ACC112 (cell line): ENCODE results near the gene HEXD.

Experiments
- H2AFZ ChIP-seq: fragments of 200-600 bp; sonication (generic); one replicate; pipeline ENCODE4 v1.6.0; 2017; ENCODE audit warnings: antibody characterized with exemption, low read length; ENCODE audit not compliant: unreplicated experiment
- H3K27ac ChIP-seq: fragments of 200-600 bp; sonication (generic); 2 replicates; pipeline ENCODE4 v1.5.1; 2014; ENCODE audit warnings: low read depth, mild to moderate bottlenecking, antibody characterized with exemption, low read length, moderate library complexity
- H3K27me3 ChIP-seq: fragments of 200-600 bp; sonication (generic); 2 replicates; pipeline ENCODE4 v1.6.1; 2014; ENCODE audit warnings: mild to moderate bottlenecking, antibody characterized with exemption, low read length, moderate library complexity, mixed read lengths; ENCODE audit not compliant: insufficient read depth
- H3K36me3 ChIP-seq: fragments of 200-600 bp; sonication (generic); 2 replicates; pipeline ENCODE4 v1.6.1; 2016; ENCODE audit warnings: mild to moderate bottlenecking, antibody characterized with exemption, low read length, moderate library complexity, mixed read lengths; ENCODE audit not compliant: insufficient read depth
- H3K4me1 ChIP-seq: fragments of 200-600 bp; sonication (generic); one replicate; pipeline ENCODE4 v1.6.1; 2016; ENCODE audit warnings: low read length, mixed read lengths; ENCODE audit not compliant: insufficient read depth, unreplicated experiment, control insufficient read depth
- H3K4me3 ChIP-seq: fragments of 200-600 bp; sonication (generic); 2 replicates; pipeline ENCODE4 v1.5.1; 2014; ENCODE audit warnings: mild to moderate bottlenecking, low read depth, low read length
- H3K79me2 ChIP-seq: fragments of 200-600 bp; sonication (generic); one replicate; pipeline ENCODE4 v1.6.0; 2016; ENCODE audit warnings: low read length; ENCODE audit not compliant: control insufficient read depth, unreplicated experiment, insufficient read depth

The HEXD gene

DNA sequence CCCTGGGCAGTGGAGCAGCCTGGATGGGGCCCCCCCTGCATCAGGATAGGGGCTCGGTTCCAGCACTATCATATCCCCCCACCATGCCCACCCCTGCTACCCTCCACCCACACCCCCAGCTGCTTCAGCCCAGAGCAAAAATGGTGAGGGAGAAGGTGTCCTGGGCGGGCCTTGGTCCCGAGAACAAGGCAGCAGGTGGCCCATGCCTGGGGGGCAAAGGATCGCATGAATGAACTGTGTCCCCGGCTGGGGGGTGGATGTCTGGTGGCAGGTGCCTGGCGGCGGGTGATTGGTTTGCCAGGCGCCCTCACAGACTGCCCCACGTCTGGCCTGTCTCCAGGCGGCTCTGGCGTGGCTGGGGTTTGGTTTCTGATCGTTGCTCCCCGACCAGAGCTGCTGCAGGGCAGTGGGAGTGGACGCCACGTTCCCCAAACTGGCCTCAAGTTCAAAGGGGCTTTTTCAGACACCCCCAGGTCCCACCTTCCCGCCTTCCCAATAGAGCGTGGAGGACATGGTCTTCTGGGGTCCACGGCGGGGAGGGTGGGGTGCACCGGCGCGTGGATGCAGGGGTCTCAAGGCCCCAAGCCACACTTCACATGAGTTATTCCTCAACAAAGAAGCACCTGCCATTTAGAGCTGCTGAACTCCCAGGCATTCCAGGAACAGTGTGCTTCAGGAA, 34.0 kb upstream of the HEXD start:
- Histone ChIP-seq H3K27me3 (peaks cover 3% of the 10 kb centered on the region; the same call in 1 of the 2 replicates), H3K79me2 (no peaks in the 10 kb centered on the region), H3K4me3 (no peak overlapping the region), H3K27ac (no peak overlapping the region), H3K4me1 (peaks cover 15% of the 10 kb centered on the region), H2AFZ (no peak overlapping the region), H3K36me3 (no peaks in the 10 kb centered on the region)

DNA sequence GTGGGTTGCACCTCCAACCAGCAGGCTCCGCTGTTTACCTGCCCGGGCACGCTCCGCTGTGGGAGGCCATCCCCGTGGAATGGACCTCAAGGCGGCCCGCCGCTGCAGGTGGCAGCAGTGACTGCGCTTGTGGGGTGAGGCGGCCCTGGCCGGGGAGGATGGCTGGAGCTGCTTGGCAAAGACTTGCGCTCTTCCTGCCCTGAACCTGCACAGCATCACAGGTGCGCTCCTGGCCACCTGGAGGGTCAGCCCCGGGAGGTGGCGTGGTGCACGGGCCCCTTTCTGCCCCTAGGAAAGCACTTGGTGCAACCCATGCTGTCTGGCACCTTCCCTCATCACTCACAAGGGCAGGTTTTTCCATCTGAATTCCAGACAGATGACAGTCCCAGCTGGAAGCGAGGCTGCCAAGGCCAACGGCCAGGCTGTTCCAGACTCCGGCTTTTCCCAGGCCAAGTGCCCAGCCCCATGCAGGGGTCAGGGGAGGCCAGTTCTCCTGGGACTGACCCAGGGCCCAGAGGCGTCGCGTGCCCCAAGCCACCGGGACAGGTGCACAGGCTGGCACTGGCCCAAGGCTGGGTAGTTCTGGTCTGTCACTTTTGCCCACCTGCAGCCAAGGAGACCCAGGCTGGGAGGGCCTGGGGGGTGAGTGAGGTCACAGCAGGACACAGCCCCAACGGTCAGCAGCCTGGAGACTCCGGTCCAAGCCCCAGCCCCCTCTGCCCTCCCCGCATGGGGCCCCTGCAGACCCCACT, 33.2 kb upstream of the HEXD start:
- H3K36me3 ChIP-seq: no peaks in the 10 kb centered on the region
- H3K27me3 ChIP-seq: peaks cover 3% of the 10 kb centered on the region; the same call in 1 of the 2 replicates
- H3K4me1 ChIP-seq: peaks cover 15% of the 10 kb centered on the region
- H3K4me3 ChIP-seq: no peak overlapping the region
- no peak overlapping the region for H2AFZ ChIP-seq
- H3K79me2 ChIP-seq: no peaks in the 10 kb centered on the region
- no peak overlapping the region for H3K27ac ChIP-seq

DNA sequence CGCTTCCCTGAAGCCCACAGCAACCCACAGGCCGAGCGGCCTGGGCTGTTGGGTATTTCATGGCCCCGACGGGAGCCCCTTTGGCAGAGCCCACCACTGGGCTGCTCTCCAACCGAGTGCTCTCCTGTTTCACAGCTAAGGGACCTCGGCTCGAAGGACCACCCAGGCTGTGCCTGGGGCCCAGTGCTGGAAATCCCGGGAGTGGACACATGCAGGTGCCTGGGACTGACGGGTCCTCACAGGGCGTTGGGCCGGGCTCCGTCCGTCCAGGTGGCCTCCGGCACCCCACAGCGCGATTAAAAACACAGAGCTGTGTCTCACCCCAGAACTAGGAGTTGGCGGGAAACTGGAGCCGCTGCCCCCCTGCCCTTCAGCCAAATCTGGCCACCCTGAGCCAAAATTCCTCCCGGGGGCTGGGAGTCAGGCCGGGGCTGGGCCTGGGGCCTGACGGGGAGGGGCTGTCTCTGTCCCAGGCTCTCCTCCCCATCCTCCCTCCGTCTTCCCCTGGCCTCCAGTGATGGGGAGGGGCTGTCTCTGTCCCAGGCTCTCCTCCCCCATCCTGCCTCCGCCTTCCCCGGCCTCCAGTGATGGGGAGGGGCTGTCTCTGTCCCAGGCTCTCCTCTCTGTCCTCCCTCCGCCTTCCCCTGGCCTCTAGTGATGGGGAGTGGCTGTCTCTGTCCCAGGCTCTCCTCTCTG, 32.4 kb upstream of the HEXD start:
- Histone ChIP-seq H2AFZ (no peak overlapping the region), H3K36me3 (no peaks in the 10 kb centered on the region), H3K27ac (no peak overlapping the region), H3K27me3 (peaks cover 3% of the 10 kb centered on the region; the same call in 1 of the 2 replicates), H3K4me1 (peaks cover 15% of the 10 kb centered on the region), H3K79me2 (no peaks in the 10 kb centered on the region), H3K4me3 (no peak overlapping the region)

DNA sequence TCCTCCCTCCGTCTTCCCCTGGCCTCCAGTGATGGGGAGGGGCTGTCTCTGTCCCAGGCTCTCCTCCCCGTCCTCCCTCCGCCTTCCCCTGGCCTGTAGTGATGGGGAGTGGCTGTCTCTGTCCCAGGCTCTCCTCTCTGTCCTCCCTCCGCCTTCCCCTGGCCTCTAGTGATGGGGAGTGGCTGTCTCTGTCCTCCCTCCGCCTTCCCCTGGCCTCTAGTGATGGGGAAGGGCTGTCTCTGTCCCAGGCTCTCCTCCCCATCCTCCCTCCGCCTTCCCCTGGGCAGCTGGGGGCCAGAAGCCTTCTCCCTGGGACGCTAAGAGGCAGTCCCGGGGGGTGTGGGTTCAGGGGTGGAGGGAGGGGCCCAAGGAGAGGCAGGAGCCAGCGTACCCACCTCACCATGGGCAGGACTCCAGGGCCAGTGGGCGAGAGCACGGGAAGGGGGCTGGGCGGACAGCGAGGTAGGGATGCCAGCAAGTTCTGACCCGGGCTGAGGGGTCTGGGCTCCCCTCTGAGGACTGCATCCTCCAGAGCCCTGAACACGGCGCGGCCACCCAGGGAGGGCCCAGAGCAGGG, 31.8 kb upstream of the HEXD start:
- H3K27ac ChIP-seq: no peak overlapping the region
- no peak overlapping the region for H2AFZ ChIP-seq
- no peaks in the 10 kb centered on the region for H3K36me3 ChIP-seq
- H3K4me3 ChIP-seq: no peak overlapping the region
- no peaks in the 10 kb centered on the region for H3K79me2 ChIP-seq
- H3K27me3 ChIP-seq: peaks cover 3% of the 10 kb centered on the region; the same call in 1 of the 2 replicates
- H3K4me1 ChIP-seq: peaks cover 15% of the 10 kb centered on the region

DNA sequence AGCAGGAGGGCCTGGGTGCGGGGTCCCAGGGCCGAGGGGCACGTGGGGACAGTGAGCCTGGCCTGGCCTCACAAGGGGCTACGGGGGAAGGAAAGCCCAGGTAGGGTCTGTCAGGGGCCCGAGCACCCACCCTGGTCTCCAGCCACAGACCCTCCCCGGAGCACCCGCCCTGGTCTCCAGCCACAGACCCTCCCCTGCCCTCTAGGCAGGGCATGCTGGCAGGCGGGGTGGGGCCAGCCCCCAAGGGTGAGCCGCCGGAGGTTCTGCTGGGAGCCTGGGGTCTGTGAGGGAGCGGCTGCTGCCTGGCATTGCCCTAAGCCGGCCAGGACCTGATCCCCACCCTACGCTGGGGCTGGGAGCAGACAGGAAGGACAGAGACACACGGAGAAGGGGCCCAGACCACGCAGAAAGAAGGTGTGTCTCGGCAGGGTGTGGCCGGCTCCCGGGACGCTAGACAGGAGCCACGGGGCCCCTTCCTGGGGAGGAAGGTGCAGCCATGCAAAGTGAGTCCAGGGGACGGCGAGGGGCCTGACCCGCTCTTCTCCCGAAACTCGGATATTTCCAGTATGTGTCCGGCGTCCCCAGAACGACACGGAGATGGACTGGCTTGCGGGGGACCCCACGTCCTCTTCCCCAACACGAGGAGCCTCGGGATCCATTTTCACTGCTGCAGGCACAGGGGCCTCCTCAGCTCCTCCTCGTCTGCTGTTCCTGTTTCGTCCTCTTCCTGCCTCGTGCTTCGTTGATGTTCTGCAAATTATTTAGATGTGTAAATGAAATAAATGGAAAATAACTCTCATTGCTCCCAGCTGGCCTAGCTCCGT, 31.1 kb upstream of the HEXD start:
- Histone ChIP-seq H3K27ac (no peak overlapping the region), H3K36me3 (no peaks in the 10 kb centered on the region), H3K4me3 (no peak overlapping the region), H2AFZ (no peak overlapping the region), H3K27me3 (peaks cover 3% of the 10 kb centered on the region; the same call in 1 of the 2 replicates), H3K4me1 (peaks cover 15% of the 10 kb centered on the region), H3K79me2 (no peaks in the 10 kb centered on the region)

DNA sequence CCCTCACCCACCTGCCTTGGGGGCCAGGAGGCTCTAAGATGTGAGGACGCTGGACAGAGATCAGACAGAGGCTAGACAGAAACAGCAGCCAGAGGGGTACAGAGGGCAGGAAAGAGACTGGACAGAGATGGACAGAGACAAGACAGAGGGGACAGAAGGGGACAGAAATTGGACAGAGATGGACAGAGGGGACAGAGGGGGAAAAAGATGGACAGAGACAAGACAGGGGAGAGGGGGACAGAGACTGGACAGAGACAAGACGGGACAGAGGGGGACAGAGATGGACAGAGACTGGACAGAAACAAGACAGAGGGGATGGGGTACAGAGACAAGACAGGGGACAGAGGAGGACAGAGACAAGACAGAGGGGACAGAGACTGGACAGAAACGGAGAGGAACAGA, 30.4 kb upstream of the HEXD start:
- Histone ChIP-seq H3K27me3 (peaks cover 3% of the 10 kb centered on the region; the same call in 1 of the 2 replicates), H3K4me3 (no peak overlapping the region), H3K27ac (no peak overlapping the region), H3K79me2 (no peaks in the 10 kb centered on the region), H2AFZ (no peak overlapping the region), H3K36me3 (no peaks in the 10 kb centered on the region), H3K4me1 (peaks cover 15% of the 10 kb centered on the region)

DNA sequence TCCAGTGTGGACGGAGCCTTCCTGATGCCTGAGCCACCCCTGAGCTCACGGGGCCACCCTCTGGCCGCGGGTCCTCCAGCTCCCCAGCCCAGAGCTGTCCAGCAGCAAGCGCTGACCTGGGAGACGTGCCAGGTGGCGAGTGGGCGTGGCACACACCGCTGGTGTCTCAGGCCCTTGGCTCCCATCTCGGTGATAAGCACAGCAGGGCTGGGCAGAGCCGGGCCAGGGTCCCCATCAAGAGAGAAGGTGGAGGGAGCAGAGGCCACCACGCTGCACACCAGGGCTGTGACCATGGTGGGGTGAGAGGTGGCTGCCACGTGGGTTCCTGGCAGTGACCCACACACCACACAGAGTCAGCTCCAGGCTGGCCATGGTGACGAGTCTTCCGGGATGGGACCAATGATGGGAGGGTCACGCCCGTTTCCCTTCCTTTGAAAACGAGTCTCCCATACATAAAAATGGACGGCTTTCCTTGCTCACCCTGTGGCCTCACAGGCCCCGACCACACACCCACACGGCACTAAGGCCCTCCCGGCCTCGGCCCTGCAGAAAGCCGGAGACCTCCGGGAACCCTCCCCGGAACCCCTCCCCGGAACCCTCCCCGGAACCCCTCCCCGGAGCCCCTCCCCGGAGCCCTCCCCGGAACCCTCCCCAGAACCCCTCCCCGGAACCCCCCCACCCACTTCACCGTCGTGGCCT, 29.8 kb upstream of the HEXD start:
- Histone ChIP-seq H3K36me3 (no peaks in the 10 kb centered on the region), H3K4me1 (peaks cover 15% of the 10 kb centered on the region), H3K27me3 (peaks cover 3% of the 10 kb centered on the region; the same call in 1 of the 2 replicates), H3K4me3 (no peak overlapping the region), H3K27ac (no peak overlapping the region), H3K79me2 (no peaks in the 10 kb centered on the region), H2AFZ (no peak overlapping the region)

DNA sequence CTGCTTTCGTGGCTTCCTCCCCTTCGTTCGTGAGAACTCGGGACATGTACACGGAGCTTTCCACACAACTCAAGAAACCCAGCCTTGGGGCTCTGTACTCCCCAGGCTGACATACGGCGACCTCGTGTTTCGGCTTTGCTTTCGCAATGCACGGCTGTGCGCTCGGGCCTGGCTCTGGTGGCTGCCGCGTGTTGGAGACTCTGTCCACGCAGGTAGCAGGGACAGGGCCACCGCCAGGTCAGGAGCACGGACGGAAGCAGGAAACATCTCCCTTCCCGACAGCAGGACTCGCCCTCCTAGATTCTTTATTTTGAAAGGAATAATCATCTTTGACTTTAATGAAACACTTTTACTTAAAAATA, 29.2 kb upstream of the HEXD start:
- H3K79me2 ChIP-seq: no peaks in the 10 kb centered on the region
- H3K4me3 ChIP-seq: no peak overlapping the region
- peaks cover 15% of the 10 kb centered on the region for H3K4me1 ChIP-seq
- H3K27ac ChIP-seq: no peak overlapping the region
- H3K27me3 ChIP-seq: peaks cover 3% of the 10 kb centered on the region; the same call in 1 of the 2 replicates
- no peak overlapping the region for H2AFZ ChIP-seq
- H3K36me3 ChIP-seq: no peaks in the 10 kb centered on the region

DNA sequence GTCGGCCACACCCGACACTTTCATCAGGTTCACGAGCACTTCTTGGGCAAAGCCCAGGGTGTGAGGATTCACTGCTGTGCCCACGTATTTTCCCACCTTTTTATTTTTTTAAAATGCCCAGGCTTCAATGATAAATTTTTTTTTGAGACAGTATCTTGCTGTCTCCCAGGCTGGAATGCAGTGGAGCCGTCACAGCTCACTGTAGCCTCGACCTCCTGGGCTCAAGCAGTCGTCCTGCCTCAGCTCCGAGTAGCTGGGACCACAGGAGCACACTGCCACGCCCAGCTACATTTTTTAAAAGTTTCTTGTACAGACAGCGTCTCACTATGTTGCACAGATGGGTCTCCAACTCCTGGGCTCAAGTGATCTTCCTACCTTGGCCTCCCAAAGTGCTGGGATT, 28.8 kb upstream of the HEXD start:
- H3K4me1 ChIP-seq: peaks cover 14% of the 10 kb centered on the region
- H3K79me2 ChIP-seq: no peaks in the 10 kb centered on the region
- H3K27ac ChIP-seq: no peak overlapping the region

More for the DNA sequence above, 28.8 kb upstream of the HEXD start:
- peaks cover 3% of the 10 kb centered on the region; the same call in 1 of the 2 replicates for H3K27me3 ChIP-seq
- H3K36me3 ChIP-seq: no peaks in the 10 kb centered on the region
- no peak overlapping the region for H2AFZ ChIP-seq
- no peak overlapping the region for H3K4me3 ChIP-seq
